OCI-LY7 (cell line): ENCODE results near the gene CHRM5.

ENCODE experiments used
- CTCF ChIP-seq: fragments of 200-600 bp; sonication (generic); conservative IDR thresholded peaks from 2 replicates; pipeline ENCODE4 v1.5.1; 2014; ENCODE audit warnings: mild to moderate bottlenecking, antibody characterized with exemption, low read length, moderate library complexity, mixed read lengths
- EZH2phosphoT487 ChIP-seq: fragments of 200-600 bp; sonication (generic); IDR thresholded peaks from 2 replicates; pipeline ENCODE4 v1.6.1; 2018; ENCODE audit warnings: low read depth, borderline replicate concordance, mild to moderate bottlenecking, mixed run types, antibody characterized with exemption, low read length, moderate library complexity, mixed read lengths

GRCh38 chr15:33988384-33988783 is 20.1 kb downstream of the CHRM5 start:
- TF ChIP-seq CTCF (no peak), EZH2phosphoT487 (no peak)
